Inflammatory macrophage (primary cell): Measurements from ENCODE around the gene CXCR5.

Experiments used
- DNase-seq, 2 donors: peaks; one replicate each; pipeline ENCODE4 v3.0.0-alpha.2; 2020 to 2022

The CXCR5 gene

GRCh38 chr11:118876286-118876685 is 7.4 kb upstream of the CXCR5 start:
- no peak for DNase-seq

GRCh38 chr11:118877487-118878162 is 6.1 kb upstream of the CXCR5 start:
- DNase-seq, result no peak

GRCh38 chr11:118878163-118878563 is 5.5 kb upstream of the CXCR5 start:
- peak in 1 of 2 donors; percentile 29 for DNase-seq

- no peak for DNase-seq
These were observed 2.5 kb upstream of the CXCR5 start for GRCh38 chr11:118881228-118881627.

GRCh38 chr11:118882491-118882890 is 1.2 kb upstream of the CXCR5 start:
- DNase-seq, result peak; percentile 91 to 93

- DNase-seq, result no peak
These were observed 706 bp upstream of the CXCR5 start for GRCh38 chr11:118883004-118883367.

GRCh38 chr11:118884875-118885274 is 1.2 kb downstream of the CXCR5 start:
- DNase-seq, result no peak

GRCh38 chr11:118885319-118885718 is 1.6 kb downstream of the CXCR5 start:
- DNase-seq, result no peak

- peak; percentile 51 to 69 for DNase-seq
These were observed 2.3 kb downstream of the CXCR5 start for GRCh38 chr11:118885831-118886565.

- DNase-seq, result peak; percentile 86 to 94
These were observed 3.0 kb downstream of the CXCR5 start for GRCh38 chr11:118886681-118887111.

- DNase-seq, result no peak
These were observed 3.5 kb downstream of the CXCR5 start for GRCh38 chr11:118887206-118887605.

- no peak for DNase-seq
These were observed 4.7 kb downstream of the CXCR5 start for GRCh38 chr11:118888398-118888797.

- no peak for DNase-seq
These were observed 6.1 kb downstream of the CXCR5 start for GRCh38 chr11:118889797-118890196.

- DNase-seq, result no peak
These were observed 8.8 kb downstream of the CXCR5 start for GRCh38 chr11:118892514-118892913.

GRCh38 chr11:118892964-118893363 is 9.3 kb downstream of the CXCR5 start:
- DNase-seq, result no peak

GRCh38 chr11:118893662-118894061 is 10.0 kb downstream of the CXCR5 start:
- DNase-seq, result no peak

- DNase-seq, result no peak
These were observed 10.5 kb downstream of the CXCR5 start for GRCh38 chr11:118894192-118894591.

GRCh38 chr11:118895093-118896039 is 11.7 kb downstream of the CXCR5 start:
- DNase-seq, result no peak

GRCh38 chr11:118896472-118896913 is 12.8 kb downstream of the CXCR5 start:
- DNase-seq, result peak; percentile 37 to 45

GRCh38 chr11:118896921-118897591 is 13.4 kb downstream of the CXCR5 start:
- no peak for DNase-seq

- DNase-seq, result no peak
These were observed 14.1 kb downstream of the CXCR5 start for GRCh38 chr11:118897721-118898310.
